GM18507 (cell line): ENCODE data around the gene FAM72C.
"Not testable (repeated sequence)": the region's sequence is repeated elsewhere in the genome, so short reads cannot be mapped to it uniquely, and the experiment has no call there.

ENCODE experiments used
- DNase-seq: peaks from one replicate; pipeline ENCODE4 v3.0.0; 2011; ENCODE audit warnings: low read depth; ENCODE audit not compliant: insufficient read length; ENCODE audit errors: extremely low spot score
- FAIRE-seq: peaks from 2 replicates; lab custom pipeline; 2011; peaks lifted over from hg19 to GRCh38; lab: Jason Lieb, UNC

The FAM72C gene

GRCh38 chr1:143971924-143972700 is at the start of gene FAM72C:
Gene FAM72C, minus strand, starts transcription at chr1:143971986. Its CDS starts 845 bp downstream, at chr1:143971141.
- DNase-seq, FAIRE-seq: not testable (repeated sequence)

GRCh38 chr1:144020001-144020738 is 48.4 kb upstream of the FAM72C start:
- FAIRE-seq, DNase-seq: not testable (repeated sequence)

DNA sequence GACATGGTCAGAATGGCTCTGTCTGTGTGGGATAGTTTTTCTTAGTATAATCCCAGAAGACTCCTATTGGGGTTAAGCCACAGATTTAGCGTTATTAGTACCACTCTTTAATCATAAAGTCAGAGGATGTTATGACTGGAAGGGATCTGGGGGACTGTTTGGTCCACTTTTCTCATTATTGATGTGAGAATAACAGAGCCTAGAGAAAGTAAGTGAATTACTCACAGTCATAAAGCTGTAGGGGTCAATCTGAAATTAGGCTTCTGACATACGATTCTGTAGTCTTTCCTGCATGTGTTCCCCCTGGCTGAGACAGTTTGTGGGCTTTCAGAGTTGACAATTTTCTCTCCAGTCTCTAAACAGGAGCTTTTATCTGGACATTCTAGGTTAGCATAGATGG is 47.3 kb upstream of the FAM72C start:
- not testable (repeated sequence) for DNase-seq, FAIRE-seq

DNA sequence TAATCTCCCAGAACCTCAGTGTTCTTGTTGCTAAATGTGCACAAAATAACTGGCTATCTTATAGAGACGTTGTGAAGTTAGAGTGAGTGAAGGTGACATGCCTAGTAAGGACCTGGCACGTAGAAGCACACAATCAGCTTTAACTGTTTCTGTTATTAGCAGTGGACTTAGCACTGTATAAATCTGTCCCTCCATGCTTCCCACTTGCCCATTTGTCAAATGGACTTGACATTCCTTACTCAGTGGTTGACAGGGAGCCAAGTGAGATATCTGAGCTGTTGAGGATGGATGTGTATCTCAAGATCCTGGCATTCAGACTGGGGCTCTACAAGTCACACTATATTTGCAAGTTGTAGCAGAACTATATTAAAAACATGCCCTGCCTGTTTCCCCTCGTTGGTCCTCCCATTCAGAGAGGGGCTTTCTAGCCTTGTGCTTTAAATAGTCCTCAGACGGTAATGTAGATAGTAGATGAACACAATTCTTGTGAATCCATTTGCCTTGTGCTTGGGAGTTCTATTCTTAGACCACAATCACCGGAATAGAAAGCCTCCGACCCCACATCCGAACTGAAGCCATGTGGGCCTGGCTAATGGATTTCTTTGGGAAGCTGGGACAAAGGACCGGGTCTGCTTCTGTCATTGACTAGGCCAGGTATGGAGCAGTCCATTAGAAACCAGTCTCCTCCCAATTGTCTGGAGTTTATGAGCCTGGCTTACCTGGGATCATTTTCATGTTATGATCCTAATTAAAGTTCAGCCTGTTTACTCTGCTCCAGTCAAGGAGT is 43.6 kb upstream of the FAM72C start:
- not testable (repeated sequence) for FAIRE-seq, DNase-seq

GRCh38 chr1:144014528-144014927 is 42.7 kb upstream of the FAM72C start:
- FAIRE-seq: not testable (repeated sequence)

GRCh38 chr1:144014121-144014520 is 42.3 kb upstream of the FAM72C start:
- FAIRE-seq, DNase-seq: not testable (repeated sequence)

More at GRCh38 chr1:144014528-144014927, 42.7 kb upstream of the FAM72C start:
- not testable (repeated sequence) for DNase-seq

GRCh38 chr1:144012168-144012733 is 40.5 kb upstream of the FAM72C start:
- FAIRE-seq: not testable (repeated sequence)

DNA sequence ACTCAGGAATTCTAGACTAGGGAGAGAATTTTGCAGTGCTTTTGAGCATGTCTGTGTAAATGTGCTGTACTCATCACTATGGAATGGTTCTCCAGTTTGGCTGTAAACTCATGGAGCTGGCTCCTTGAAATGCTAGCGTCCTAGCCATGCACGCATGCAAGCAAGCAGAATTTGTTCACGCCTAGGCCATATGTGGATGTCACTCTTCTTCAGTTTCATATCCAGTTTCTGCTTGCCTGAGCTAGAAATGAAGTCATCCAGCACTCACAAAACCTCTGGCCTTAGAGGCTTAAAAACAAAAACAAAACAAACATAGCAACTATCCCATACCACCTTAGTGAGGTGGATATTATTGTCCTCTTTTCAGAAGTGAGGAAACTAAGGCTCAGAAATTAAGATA is 37.6 kb upstream of the FAM72C start:
- FAIRE-seq, DNase-seq: not testable (repeated sequence)

More at GRCh38 chr1:144012168-144012733, 40.5 kb upstream of the FAM72C start:
- DNase-seq: not testable (repeated sequence)

- FAIRE-seq: not testable (repeated sequence)
Observed at GRCh38 chr1:144004259-144004658, 32.5 kb upstream of the FAM72C start.

DNA sequence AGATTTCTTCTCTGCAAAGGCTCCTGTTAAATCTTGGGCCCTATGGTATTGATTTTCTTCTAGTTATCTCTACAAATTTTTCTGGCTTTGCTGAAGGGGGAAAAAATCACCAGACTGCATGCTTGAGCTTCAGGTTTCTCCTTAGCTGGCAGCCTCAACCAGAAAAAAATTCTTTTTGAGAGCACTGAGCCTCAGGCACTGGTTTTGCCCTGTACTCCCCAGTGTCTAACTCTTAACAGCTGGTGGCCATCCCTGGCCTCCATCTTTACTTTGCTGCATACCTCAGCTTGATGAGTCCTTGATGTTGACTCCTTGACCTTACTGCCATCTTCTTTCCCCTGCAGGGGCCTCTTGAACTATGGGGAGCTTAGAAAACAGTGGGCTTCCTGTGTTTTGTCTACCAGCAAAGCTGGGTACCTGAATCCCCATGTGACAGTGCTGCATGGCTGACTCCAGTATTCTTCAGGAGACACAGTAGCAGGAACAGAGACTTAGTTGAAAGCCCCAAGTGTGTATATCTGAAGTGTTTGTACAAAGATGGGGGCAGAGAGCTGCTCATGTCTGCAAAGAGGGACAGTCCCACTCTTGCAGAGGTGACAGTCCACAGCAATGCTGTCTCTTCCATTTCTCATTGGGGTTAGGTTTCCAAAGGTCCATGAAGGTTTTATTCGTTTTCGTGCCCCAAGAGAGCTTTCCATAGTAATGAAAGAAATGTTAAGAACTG is 31.7 kb upstream of the FAM72C start:
- FAIRE-seq, DNase-seq: not testable (repeated sequence)

More at GRCh38 chr1:144004259-144004658, 32.5 kb upstream of the FAM72C start:
- not testable (repeated sequence) for DNase-seq

DNA sequence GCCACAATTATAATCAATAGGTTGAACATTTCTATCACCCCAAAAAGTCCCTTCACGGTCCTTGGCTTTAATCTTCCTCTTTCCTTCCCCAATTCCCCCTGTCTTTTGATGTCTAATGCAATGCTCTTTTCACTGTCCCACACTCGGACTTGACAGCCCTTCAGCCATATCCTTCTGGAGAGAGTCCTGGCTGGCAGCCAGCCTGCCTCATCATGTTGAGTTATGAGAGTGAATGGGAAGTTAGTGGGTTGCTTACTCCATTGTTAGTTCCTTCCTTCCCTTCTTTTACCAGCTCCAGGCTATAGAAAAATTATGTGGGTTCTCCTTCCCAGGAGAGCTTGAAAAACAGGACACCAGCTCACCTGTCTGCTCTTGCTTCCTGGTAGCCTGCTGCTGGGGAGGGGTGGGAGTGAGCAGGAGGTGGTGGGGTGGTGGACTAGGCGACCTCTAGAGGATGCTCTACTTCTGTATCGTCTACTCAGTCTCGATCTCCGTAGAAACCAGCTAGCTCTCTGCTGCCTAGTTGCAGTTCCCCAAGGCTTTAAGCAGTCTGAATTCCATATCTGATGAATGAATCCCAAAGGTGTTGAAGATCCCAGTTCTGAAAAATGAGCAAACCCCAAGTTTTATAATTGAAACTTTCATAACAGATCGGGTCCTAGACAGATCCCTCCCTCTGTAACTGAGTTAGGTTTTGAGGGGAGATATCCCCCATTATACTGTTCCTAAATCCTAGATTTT is 30.5 kb upstream of the FAM72C start:
- not testable (repeated sequence) for FAIRE-seq, DNase-seq

DNA sequence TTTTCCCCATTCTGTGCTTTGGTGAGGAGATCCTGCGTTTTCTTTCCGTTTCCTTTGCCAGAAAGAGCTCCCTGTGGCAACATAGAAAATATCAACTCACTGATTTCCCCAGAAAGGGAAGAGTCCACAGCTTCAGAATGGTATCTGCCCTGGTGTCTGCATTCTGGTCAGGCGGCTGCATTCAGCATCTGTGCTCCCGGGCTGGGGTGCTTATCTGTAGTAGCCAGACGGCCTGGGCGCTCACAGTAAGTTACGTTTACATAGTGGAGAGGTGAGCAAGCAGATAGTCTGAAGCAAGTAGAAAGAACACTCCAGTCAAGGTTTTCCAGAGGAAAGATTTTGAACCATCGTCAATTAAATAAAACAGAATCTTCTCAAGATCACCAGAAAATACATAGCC is 29.3 kb upstream of the FAM72C start:
- FAIRE-seq: not testable (repeated sequence)

DNA sequence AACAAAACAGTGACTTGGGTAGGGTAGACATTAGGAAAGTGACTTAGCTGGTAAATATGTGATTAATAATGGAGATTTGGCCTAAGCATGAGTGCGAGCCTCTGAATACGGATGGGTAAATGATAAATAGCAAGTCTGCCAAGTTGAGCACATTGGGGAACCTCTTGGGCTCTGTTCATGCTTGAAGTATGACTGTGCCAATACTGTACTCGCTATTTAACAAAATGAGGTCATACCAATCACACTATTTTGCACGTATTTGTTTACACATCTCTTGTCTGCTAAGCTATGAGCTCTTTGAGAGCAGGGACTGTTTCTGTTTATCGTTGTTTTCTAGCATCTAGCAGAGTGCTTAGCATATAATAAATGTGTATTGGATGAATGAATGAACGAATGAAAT is 24.2 kb upstream of the FAM72C start:
- DNase-seq, FAIRE-seq: not testable (repeated sequence)

More for the DNA sequence above, 29.3 kb upstream of the FAM72C start:
- not testable (repeated sequence) for DNase-seq

GRCh38 chr1:143993301-143993907 is 21.6 kb upstream of the FAM72C start:
- DNase-seq, FAIRE-seq: not testable (repeated sequence)

DNA sequence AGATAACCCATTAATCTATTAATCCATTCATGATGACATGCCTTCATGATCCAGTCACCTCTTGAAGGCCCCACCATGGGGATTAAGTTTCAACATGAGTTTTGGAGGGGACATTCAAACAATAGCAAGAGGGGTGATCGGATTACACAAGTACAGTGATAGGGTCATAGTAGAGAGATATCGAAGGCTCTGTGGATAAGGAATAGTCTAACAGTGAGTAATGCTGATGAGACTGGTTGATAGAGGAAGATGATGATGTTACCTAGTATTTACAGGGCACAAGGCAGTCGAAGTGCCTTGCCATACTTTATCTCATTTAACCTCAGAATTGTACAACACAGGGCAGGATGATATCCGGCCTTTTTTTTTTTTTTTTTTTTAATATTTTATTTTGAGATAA is 18.9 kb upstream of the FAM72C start:
- not testable (repeated sequence) for DNase-seq, FAIRE-seq

DNA sequence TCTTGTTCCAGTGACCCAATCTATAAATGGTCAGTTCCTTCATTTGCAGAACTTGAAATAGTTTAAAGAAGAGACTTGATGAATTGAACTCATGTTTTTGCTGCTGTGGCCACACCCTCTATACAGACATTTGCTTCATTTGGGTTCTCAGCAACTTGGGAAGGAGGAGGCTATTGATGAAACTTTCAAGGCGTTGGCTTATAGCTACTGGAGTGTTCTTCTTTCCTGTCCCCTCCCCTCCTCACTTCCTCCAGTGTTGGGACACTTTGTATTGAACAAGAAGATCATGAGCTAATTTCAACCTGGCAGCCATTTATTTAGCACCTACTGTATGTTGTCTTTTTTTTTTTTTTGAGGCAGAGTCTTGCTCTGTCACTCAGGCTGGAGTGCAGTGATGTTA is 17.9 kb upstream of the FAM72C start:
- DNase-seq, FAIRE-seq: not testable (repeated sequence)

DNA sequence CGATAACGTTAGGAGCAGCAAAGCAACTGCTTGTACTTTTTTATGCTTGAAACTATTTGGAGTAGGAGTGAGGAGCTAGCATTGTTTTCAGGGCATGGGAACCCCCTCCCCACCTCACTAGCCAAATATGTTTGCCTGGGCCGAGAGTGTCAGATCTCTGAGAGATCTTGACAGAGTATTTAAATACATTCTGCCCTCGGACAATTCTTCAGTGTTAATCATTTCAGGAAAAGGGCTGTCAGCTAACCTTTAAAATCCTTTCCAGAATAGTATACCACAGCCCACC is 17.6 kb upstream of the FAM72C start:
- DNase-seq, FAIRE-seq: not testable (repeated sequence)
